COR-L47 (cell line): ENCODE measurements around the gene MICALL1.
A peak's percentile ranks its signal among the peaks of the same experiment; 100 is the strongest.
"Not testable (repeated sequence)": the region's sequence is repeated elsewhere in the genome, so short reads cannot be mapped to it uniquely, and the experiment has no call there.

Experiments used
- DNase-seq: peaks from one replicate; lab custom pipeline; 2025; lab: John Stamatoyannopoulos, UW

The MICALL1 gene

DNA sequence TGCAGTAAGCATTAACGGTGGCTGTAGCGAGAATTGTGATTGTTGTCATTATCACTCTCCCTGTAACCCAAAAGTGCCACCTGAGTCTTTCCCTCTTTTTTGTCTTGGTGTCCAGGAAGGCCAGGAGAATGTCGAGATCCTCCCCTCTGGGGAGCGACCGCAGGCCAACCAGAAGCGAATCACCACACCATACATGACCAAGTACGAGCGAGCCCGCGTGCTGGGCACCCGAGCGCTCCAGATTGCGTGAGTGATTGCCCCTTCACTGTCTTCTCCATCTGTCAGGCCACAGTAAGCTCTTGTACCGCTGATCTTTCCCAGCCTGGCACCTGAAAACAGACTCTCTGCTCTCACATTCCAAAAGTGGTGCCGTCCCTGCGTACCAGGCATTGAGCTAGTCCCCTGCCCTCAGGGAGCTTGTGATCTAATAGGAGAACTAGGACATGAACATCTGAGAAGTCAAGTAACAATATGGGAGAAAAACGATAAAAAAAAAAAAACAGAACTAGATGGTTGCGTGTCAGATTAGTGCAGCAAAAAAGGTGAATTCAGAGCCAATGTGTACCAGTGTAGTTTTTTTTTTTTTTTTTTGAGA lies 53.2 kb downstream of the MICALL1 start:
- no peak for DNase-seq

DNA sequence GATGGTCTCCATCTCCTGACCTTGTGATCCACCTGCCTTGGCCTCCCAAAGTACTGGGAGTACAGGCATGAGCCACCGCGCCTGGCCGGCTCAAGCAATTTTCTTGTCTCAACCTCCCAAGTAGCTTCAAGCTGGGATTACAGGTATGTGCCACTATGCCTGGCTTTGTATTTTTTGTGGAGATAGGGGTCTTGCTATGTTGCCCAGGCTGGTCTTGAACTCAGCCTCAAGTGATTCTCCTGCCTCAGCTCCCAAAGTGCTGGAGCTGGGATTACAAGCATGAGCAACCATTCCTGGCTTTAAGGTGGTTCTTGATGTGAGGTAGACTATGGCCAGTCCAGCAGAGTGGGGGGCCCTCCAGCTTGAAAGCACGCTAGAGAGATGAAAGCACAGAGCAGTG lies 55.0 kb downstream of the MICALL1 start:
- no peak for DNase-seq

DNA sequence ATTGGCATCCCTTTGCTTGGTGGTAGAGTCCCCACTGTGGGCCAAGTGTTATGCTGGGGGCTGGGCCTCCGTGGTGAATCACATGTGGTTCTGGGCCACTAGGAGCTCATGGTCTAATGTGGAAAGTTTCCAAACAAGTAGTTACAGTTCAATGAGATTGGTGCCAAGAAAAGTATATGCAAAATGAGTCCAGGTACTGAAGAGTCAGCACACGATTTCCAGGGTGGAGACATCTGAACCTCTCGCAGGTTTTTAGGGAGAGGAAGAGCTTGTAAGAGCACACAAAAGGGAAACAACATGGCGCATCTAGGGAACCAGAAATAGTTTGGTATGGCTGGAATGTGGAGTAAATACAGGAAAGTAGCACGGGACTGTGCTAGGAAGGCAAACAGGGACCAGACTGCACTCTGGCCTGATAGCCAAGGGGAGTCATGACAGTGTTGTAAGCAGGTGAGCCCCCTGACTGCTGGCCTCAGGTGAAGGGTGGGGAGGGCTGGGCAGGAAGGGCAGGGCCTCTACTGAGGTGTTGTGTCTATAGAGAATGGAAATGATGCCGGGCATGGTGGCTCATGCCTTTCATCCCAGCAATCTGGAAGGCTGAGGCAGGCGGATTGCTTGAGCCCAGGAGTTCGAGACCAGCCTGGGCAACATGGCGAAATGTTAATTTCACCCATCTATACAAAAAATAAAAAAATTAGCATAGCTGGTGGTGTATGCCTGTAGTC lies 60.0 kb downstream of the MICALL1 start:
- no peak for DNase-seq

DNA sequence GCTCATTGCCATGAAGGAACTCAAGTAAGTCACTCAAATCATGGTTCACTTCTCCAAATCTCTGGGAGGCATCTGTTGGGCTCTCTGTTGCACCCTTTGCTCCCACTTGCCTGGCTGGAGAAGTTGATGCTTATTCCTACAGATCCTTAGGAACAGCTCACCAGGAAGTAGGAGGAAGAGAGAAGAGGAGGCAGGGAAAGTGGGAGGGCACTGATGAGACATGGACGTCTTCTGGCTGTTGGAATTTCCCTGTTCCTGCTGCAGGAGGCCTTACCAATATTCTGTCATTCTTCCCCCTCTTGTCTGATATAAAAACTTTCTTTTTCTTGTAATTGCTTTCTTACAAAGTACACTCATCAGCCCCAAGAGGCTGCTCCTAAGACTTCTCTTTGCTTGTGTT lies 61.0 kb downstream of the MICALL1 start:
- DNase-seq = no peak

DNA sequence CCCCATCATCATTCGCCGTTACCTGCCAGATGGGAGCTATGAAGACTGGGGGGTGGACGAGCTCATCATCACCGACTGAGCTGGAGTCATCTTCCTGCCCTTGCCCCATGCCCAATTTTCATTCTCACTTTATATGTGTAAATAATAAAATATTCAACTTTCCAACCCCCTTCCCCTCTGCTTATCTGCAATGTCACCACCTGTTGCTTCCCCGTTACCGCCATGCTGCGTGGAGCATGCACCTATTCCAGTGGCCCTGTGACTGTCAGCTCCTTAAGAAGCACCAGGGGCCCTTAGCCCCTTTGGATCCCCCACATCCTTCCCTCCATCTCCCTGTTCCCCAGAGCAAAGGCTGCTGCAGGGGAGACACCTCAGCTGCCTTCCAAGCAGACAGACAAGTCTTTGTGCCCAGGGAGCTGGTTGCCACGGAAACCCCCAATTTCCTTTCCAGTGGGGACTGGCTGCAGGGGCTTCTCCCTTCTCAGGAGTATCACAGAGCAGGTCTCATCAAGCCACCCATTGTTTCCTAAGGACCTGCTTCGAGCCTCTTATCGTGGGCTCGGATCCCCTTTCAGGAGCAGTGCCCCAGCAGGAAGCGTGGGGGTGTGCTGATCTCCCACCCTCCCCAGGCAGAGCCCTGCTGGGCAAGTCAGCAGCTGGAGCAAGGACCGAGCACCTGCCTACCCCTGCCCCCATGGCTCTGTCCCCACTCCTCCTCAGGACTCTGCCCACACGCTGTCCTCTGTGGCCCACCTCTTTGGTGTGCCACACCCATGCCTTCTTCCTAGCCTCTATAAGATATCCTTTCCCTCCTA lies 61.7 kb downstream of the MICALL1 start:
- no peak for DNase-seq

DNA sequence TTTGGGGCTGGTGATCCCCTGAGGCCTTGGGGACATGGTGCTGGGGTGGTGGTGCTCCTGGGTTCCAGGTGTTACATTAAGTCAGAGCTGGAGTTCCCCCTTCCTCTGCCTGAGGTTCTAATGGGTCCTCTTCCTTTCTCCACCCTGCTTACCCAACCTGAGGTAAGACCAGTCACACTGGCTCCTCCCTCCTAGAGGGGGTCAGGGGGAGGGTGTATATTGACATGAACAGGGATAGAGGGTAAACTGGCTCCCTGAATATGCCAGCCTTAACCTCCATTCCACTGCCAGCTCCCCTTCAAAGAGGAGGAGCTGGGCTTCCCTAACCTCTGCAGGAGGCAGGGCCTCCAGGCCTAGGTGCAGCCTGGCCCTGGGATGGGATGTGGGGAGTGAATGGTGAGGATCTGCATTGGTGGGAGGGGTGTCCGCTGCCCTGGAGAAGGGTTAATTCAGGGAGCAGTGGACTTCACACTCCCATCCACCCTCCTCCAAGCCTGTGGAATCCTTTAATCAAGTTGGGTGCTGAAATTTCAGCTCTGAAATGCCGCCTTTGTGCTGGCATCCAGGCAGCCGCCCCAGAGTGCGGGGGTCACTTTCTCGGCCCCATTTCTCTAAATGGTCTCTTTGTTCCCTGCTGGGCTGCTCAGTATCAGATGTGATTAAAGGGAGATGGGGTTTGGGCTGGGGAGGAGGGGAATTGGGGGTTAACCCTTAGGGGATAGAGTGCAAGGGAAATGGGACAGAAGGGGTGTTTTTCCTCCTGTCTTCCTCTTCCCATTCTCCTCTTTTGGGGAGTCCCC lies 62.6 kb downstream of the MICALL1 start:
- no peak for DNase-seq

DNA sequence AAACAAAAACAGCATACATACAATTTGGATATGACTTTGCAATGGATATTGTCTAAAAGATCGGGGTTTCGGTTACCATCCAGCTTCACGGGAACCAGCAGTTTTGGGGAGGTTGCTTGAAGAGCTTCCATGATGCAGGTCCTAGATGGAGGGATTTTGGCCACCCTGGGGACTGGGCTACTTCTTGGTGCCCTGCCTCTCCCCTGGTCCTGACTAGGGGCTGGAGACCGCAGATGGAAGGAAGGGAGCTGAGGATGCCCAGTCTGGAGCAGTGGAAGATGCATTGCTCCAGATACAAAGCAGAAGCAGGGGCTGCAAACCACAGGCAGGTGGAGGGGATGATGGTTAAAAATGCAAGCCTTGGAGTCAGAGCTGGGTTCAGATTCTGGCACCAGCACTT lies 64.8 kb downstream of the MICALL1 start:
- DNase-seq = no peak

DNA sequence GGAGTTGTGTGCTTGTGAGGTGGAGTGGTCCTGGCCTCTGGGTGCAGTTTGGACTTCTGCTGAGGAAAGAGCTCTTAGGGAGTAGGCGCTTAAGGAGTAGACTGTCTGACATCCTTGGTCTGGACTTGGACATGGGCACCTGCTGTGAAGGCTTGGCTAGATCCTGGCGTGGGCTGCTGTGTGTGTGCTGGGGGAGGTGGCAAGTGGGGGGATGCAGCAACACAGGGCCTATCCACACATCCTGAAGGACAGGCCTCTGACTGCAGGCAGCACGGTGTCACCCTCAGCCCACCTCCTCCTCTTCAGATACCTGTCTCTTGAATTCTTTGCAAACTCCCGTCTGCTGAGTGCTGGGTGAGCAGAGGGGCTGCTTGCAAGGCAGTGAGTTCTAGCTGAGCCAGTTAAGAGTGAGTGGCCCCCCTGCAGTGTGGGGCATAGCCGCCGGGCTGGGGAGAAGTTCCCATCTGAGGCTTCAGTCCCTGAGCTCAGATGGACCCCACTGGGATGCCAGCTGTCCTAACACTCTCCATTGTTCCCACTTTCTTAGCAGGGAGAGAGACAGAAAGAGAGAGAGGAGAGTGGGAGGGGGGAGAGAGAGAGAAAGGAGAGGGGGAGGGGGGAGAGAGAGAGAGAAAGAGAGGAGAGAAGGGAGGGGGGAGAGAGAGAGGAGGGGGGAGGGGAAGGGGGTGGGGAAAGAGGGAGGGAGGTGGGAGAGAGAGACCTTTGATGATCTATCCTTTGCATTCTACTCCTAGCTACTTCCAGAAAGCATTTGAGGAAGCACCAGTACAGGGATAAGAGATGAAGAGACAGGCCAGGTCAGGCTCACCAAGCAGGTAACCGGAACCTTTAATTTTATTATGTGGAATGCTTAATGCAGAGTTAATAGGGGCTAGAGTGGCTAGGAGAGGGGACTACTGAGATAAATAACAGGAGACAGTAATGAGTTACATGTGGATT lies 65.7 kb downstream of the MICALL1 start:
- DNase-seq = peak; percentile 22

DNA sequence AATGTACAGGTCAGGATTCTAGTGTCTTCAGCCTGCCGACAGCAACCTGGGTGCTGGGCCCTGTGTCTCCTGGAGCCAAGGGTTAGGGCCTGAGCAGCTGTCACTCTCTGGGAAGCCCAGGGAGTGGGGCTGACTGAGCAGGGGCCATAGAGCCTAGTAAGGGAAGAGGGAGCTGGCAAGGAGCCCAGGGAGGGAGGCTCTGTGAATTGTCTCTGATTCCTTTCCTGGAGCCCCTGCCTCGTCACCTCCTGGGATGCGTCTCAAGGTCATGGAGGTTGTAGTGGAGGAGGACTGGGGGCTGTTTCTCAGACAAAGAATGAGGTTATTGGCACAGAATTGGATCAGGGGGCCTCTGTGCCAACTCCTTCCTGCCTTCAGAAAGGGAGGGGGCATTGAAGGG lies 66.4 kb downstream of the MICALL1 start:
- peak; percentile 72 for DNase-seq

DNA sequence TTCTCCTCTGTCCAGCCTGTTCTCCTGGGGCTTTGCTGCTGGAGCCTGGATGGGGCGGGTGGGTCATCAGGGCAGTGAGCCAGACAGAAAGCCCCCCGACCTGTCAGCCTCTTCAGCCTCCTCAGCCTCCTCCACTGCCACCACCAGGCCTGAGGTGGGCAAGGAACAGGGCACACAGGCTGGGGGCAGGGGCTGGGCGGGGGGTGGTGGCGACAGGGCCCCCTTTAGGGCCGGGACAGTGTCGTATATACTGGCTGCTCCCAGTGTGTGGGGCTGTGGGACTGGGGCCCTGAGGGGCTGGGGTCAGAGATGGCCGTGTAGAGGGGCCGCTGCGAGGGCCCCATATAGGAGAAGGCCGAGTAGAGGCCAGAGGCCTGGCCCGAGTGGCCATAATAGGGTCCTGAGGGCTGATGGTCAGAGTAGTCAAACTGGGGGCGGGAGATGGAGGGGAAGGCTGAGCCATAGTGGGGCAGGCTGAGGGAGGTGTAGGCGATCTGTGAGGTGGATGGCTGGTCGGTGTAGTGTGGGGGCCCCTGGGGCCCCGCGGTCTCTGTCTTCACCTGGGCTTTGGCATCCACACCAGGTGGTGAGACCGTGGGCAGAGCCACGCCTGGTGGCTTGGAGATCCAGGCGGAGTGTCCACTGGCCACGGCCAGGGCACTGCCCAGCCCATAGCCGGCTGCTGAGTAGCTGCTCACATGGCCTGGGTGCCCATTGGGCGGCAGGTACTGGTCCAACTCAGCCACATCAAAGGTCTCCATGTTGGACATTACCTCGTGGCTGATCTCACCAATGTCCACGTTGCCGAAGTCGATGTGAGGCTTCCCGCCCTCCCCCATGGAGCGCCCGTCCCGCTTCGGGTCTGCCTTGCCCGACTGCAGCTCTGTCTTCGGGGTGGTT lies 67.4 kb downstream of the MICALL1 start:
- no peak for DNase-seq

DNA sequence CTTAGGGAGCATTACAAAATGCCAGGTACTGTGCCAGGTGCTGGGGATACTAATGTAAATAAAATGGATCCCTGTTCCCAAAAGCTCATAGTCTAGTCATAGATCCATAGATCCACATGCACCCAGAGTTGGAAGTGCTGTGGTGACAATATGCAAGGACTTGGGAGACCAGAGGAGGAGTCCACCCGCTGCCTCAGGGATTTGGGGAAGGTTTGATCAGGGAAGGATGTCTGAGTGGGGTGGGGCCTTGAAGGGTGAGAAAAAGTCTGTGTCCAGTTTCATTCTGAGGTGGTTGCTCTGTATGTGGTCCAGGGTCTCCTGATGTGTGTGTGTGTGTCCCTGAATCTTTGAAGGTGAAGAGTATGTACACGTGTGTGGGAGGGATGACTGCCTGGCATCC lies 69.1 kb downstream of the MICALL1 start:
- DNase-seq = no peak

DNA sequence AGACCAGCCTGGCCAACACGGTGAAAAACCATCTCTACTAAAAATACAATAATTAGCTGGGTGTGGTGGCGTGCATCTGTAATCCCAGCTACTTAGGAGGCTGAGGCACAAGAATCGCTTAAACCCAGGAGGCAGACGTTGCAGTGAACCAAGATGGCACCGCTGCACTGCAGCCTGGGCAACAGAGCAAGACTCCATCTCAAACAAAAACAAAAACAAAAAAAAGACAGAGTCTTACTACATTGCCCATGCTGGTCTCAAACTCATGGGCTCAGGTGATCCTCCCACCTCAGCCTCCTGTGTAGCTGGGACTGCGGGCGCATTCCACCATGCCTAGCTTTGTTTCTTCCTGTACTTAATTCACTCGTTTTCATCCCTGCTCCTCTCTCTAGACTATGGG lies 69.9 kb downstream of the MICALL1 start:
- not testable (repeated sequence) for DNase-seq

DNA sequence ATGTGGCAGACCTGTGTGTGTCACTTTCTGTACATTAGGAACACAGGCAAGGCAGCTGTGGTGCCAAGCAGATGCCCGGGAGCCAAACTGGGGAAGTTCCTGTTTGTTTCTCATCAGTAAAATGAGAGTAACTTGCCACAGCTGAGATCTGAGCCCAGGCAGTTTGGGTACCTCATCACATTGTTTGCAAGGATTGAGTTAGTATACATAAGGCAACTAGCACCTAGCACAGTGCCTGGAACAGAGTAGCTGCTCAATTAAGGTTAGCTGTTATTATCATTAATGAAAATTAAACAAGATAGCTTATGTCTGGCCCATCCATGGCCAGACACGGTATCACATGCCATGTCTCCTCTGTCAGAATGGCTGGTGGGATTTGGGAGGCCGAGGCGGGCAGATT lies 70.5 kb downstream of the MICALL1 start:
- DNase-seq = no peak

DNA sequence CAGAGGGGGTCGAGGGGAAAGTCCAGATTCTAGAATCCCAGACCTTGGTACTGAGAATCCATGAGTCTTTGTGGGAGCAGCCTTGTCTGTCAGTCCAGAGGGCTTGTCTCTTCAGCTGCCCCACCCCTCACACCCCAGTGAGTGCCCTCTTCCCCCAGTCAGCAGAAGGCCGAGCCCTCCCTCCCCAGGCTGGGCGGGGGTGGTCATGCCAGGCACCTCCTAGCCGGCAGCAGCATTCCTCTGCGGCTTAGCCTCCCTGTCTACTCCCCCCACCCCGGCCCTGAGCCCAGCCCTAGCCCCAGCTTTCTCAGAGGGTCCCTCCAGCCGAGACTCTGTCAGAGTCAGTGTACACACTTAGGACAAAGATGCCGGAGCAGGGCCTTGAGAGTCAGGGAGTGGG lies 73.7 kb downstream of the MICALL1 start:
- no peak for DNase-seq

DNA sequence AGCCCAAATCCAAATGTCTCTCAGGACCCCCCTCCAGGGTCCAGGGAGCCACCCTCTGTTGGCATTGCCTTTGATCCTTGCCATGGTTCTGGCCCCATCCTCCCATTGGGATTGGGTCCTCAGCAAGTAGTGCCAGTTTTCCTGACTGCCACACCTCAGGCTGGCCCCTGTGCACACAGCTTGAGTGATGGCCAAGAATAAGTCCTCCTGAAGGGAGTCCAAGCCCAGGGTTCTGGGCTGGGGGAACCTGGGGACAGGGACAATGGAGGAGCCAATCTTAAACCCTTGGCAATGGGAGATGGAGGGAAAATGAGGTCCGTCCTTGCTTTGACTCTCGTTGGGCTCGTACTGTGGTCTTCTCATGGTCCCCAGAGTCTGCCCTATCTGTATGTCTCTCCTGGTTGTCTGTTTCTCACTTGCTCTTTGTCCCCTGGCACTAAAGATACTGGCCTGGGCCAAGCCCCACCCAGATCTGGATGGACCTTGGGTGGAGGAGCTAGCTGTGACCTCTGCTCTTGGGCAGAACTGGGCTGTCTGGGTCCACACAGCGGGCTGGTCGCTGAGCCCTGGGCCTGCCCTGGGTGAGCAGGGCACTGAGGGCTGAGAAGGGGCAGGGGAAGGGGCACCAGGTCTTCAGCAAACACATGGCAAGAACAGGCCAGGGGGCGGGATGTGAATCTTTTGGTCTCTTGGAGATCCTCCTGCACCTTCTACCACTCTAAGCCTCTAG lies 75.3 kb downstream of the MICALL1 start:
- no peak for DNase-seq

DNA sequence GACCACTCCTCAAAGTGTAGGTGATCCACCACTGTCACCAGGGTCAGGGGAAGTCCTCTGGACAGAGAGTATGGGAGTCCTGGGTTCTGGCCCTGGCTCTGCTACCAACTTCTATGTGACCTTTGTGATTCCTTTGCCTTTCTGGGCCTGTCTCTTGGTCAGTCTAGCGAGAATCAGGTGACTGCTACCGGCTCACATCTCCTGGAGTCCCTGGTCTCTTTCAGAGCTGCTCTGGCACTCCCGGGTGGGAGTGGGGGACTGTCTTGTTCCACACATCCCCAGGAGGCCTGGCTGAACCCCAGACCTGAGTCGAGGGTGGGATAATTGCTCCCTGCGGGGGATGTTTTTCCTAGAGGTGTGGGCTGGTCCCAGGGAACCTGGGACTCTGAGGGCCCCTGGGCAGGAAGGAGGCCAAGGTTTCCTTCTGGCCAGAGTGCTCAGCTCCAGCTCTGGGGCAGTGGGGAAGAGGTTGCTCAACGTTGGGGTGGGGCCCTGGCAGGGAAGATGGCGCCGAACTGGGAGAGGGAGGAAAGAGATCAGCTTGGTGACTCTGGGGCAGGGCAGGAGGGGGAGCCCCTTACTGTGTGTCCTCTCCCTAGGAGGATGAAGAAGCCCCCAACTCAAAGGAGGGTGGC lies 76.2 kb downstream of the MICALL1 start:
- no peak for DNase-seq

DNA sequence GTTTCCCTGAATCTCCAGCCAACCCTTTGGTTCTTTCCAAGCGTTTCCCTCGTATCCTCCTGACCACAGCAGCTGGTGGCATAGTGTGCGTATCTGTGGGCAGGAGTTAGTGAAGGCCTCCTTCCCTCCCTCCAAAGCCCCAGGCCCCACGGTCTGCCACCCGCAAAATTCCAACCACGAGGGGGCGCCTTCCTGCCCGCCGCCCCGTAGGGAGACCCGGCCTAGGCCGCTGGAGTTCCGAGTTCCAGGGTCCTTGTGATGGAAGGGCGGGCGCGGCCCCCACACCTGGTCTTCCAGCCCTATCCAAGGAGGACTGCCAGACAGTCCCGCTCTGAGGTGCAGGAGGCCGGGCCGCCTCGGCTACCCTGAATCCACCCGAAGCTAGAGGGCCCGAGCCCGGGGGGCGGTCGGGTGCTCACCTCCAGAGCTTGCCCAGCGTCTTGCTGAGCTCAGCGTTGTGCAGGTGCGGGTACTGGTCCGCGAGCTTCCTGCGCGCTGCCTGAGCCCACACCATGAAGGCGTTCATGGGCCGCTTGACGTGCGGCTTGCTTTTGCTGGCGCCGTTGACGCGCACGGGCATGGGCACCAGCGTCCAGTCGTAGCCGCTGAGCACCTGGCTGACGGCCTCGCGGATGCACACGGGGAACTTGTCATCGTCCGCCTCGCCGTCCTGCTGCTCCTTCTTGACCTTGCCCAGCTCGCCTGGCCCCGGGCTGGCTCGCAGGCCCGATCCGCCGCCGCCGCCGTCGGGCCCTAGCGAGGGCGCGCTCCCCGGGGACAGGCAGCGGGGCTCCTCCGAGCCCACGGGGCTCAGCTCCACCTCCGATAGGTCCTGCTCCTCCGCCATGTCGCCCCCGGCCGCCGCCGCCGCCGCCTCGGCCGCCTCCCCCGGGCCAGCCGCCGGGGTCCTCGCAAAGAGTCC lies 77.1 kb downstream of the MICALL1 start:
- DNase-seq = no peak
